T-helper 2 cell treated with Interferon-gamma antibody and Interleukin-4, amounts not matched to agents 5 μg/mL and 100 μg/mL, for 36 hours (primary cell): ENCODE results near the gene TNFSF12.
"Not testable (repeated sequence)": the region's sequence is repeated elsewhere in the genome, so short reads cannot be mapped to it uniquely, and the experiment has no call there.

ENCODE experiments used
- DNase-seq: peaks from one replicate; pipeline ENCODE4 v3.0.0; 2021; ENCODE audit warnings: low spot score
- H3K27ac Mint-ChIP-seq: one replicate; pipeline ENCODE4 v1.8.0; 2021; ENCODE audit warnings: mild to moderate bottlenecking, mixed read lengths
- H3K27me3 Mint-ChIP-seq: one replicate; pipeline ENCODE4 v1.8.0; 2021; ENCODE audit warnings: low read depth, mixed read lengths
- H3K36me3 Mint-ChIP-seq: one replicate; pipeline ENCODE4 v1.8.0; 2021; ENCODE audit warnings: low read depth, mixed read lengths
- H3K4me1 Mint-ChIP-seq: one replicate; pipeline ENCODE4 v1.8.0; 2021; ENCODE audit warnings: low read depth, mixed read lengths
- H3K4me3 Mint-ChIP-seq: one replicate; pipeline ENCODE4 v1.8.0; 2022; ENCODE audit warnings: mild to moderate bottlenecking, moderate library complexity, mixed read lengths
- H3K9me3 Mint-ChIP-seq: one replicate; pipeline ENCODE4 v1.8.0; 2021; ENCODE audit warnings: mixed read lengths

TNFSF12 gene

DNA sequence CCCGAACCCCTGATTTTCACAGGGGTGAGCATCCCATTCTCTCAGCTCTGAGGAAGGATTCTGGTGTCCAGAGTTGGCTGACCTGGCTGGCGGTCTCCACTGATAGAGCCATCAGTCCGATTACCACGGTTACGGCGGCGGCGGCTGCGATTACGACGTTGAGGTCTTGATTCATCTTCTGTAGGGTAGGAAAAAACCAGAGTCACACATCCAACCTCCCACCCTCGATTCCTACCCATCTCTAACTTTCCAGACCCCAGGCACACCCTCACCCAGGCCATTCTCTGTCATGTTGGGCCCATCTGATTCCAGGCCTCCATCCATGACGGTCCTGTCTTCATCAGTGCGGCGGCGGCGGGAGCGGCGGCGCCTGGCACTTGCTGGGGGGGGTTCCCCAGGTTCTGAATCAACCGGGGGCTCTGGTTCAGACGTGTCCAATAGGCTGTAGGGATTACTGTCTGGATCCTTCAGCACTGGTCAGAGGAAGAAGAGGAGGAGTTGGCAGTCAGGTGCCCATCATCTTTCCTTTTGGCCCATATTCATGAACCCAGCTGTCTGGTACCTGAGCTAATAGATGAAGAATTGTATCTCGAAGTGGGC, 43.7 kb downstream of the TNFSF12 start:
- no peak for DNase-seq
- Mint-ChIP-seq H3K27ac (no peak overlapping the region), H3K27me3 (no peaks in the 10 kb centered on the region), H3K4me1 (peaks cover 2% of the 10 kb centered on the region), H3K9me3 (no peaks in the 10 kb centered on the region), H3K4me3 (no peak overlapping the region), H3K36me3 (peaks cover 43% of the 10 kb centered on the region)

DNA sequence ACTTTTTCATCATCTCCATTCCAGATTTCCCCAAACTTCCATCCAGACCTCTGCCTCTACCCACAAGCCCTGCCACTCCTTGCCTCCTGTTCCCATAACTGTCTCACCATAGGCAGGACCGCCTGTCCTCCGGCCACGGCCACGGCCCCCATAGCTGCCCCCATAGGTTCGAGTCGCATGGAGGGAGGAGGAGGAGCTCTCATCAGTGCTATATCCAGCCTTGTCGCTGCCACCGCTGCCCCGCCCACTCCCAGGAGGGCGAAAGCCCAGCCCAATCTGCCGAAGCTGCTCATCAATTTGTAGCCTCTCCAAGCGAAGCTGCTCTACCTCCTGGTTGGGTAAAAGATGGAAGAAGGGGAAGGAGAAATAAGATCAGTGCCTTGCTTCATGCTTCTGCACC, 44.4 kb downstream of the TNFSF12 start:
- H3K9me3 Mint-ChIP-seq, result no peaks in the 10 kb centered on the region
- no peak overlapping the region for H3K4me3 Mint-ChIP-seq
- no peaks in the 10 kb centered on the region for H3K27me3 Mint-ChIP-seq
- H3K4me1 Mint-ChIP-seq, result peaks cover 2% of the 10 kb centered on the region
- peaks cover 41% of the 10 kb centered on the region for H3K36me3 Mint-ChIP-seq
- DNase-seq, result no peak
- H3K27ac Mint-ChIP-seq, result no peak overlapping the region

GRCh38 chr17:7597561-7597960, 48.7 kb downstream of the TNFSF12 start:
- DNase-seq, H3K4me1 Mint-ChIP-seq, H3K27me3 Mint-ChIP-seq, H3K9me3 Mint-ChIP-seq, H3K4me3 Mint-ChIP-seq, H3K27ac Mint-ChIP-seq: not testable (repeated sequence)
- H3K36me3 Mint-ChIP-seq, result peaks cover 44% of the 10 kb centered on the region

DNA sequence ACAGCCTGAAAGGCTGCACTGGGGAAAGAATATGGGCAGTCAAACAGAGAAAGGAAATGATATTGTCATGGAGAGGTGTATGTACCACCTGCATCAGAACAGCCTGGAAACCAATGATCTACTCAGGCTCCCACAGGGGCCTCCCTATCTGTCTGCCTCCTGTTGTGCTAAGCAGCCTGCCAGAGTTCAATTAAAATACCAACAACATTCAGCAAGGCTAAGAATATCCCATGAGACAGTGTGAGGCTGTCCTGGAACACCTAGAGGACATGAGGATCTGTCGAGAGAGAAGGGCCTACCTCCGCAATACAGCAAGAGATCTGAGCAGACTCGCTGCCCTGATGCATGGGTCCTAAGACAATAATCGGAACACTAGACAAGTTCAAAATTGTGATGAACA, 57.4 kb downstream of the TNFSF12 start:
- H3K36me3 Mint-ChIP-seq, result peaks cover 31% of the 10 kb centered on the region
- peak overlapping the region; percentile 45 for H3K27ac Mint-ChIP-seq
- no peaks in the 10 kb centered on the region for H3K27me3 Mint-ChIP-seq
- no peaks in the 10 kb centered on the region for H3K9me3 Mint-ChIP-seq
- peaks cover 14% of the 10 kb centered on the region for H3K4me1 Mint-ChIP-seq
- no peak for DNase-seq
- no peak overlapping the region for H3K4me3 Mint-ChIP-seq
